Measurements from ENCODE around the gene AUTS2. TPM values are rescaled to one million over a fixed set of nuclear protein-coding genes. Genes with fewer than 3 reads are reported as not detected.

The AUTS2 gene
- total and polyA plus RNA-seq, 11 donors, result 3.4 to 14.0 (median 7.3) TPM

- Histone ChIP-seq H3K9me3 (peaks cover 0 to 6% (median 0%) of the 10 kb centered on the region in 12 donors), H3K36me3 (no peaks in the 10 kb centered on the region), H3K4me3 (no peak overlapping the region), H3K4me1 (peaks cover 0 to 29% (median 6%) of the 10 kb centered on the region in 12 donors), H3K27me3 (no peaks in the 10 kb centered on the region), H3K27ac (no peak overlapping the region)
- intact Hi-C loops (cut with DNase I), result loop anchor here in 3 of 10 donors (5.0 to 10.0 kb wide), 2 partner anchors 61 to 64 kb away; no protein-coding TSS in a partner anchor
- TF ChIP-seq CTCF (IDR thresholded peaks at IDR 0.05) (no peak), POLR2A (IDR thresholded peaks at IDR 0.05) (no peak)
- WGBS, 4 donors, result 90 to 96% (median 92%) methylated on average over 2 of the region's 2 CpGs
- ATAC-seq (no peak), DNase-seq (no peak)
These were observed 430.3 kb downstream of the AUTS2 start for GRCh38 chr7:70028620-70029019.

- ATAC-seq (no peak), DNase-seq (no peak)
- WGBS, 4 donors, result 83 to 88% (median 85%) methylated on average over 1 of the region's 1 CpG
- peaks cover 0 to 34% (median 7%) of the 10 kb centered on the region in 12 donors for H3K4me1 ChIP-seq
- no peak overlapping the region for H3K4me3 ChIP-seq
- H3K27me3 ChIP-seq, result no peaks in the 10 kb centered on the region
- TF ChIP-seq CTCF (IDR thresholded peaks at IDR 0.05) (no peak), POLR2A (IDR thresholded peaks at IDR 0.05) (no peak)
- intact Hi-C loops (cut with DNase I), result loop anchor here in 3 of 10 donors (5.0 to 10.0 kb wide), 2 partner anchors 63 to 65 kb away; no protein-coding TSS in a partner anchor
- peaks cover 0 to 6% (median 0%) of the 10 kb centered on the region in 12 donors for H3K9me3 ChIP-seq
- H3K27ac ChIP-seq, result no peak overlapping the region
- no peaks in the 10 kb centered on the region for H3K36me3 ChIP-seq
These were observed 431.7 kb downstream of the AUTS2 start for GRCh38 chr7:70029993-70030392.

- H3K36me3 ChIP-seq, result no peaks in the 10 kb centered on the region
- peaks cover 0 to 6% (median 0%) of the 10 kb centered on the region in 12 donors for H3K9me3 ChIP-seq
- DNase-seq (no peak), ATAC-seq (no peak)
- 64 to 73% (median 70%) methylated on average over 3 of the region's 3 CpGs for WGBS, 4 donors
- H3K4me3 ChIP-seq, result no peak overlapping the region
- H3K4me1 ChIP-seq, result peaks cover 0 to 34% (median 6%) of the 10 kb centered on the region in 12 donors
- intact Hi-C loops (cut with DNase I), result no loop called here
- no peaks in the 10 kb centered on the region for H3K27me3 ChIP-seq
- H3K27ac ChIP-seq, result no peak overlapping the region
- TF ChIP-seq CTCF (IDR thresholded peaks at IDR 0.05) (no peak), POLR2A (IDR thresholded peaks at IDR 0.05) (no peak)
These were observed 432.5 kb downstream of the AUTS2 start for GRCh38 chr7:70030745-70031144.

DNA sequence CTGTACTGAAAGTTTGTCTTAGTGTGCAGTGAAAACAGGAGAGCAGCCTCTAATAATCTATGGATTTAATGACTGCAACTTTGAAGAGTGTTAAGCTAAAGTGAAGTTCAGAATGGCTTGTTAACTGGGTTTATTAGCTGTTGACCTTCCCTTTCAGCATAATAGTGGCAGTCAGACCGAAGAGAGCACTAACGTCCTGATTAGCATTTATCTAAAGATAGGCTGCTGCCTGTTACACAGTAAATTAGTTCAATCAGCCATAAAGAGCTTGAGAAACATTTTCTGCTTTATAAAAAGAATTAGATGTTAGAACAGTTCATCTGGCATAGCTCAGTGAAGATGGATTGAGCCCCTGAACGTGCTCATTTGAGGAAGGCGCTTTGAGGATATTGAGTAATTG lies 433.0 kb downstream of the AUTS2 start:
- DNase-seq (no peak), ATAC-seq (no peak)
- no peaks in the 10 kb centered on the region for H3K27me3 ChIP-seq
- intact Hi-C loops (cut with DNase I), result no loop called here
- TF ChIP-seq CTCF (IDR thresholded peaks at IDR 0.05) (no peak), POLR2A (IDR thresholded peaks at IDR 0.05) (no peak)
- H3K9me3 ChIP-seq, result peaks cover 0 to 6% (median 0%) of the 10 kb centered on the region in 12 donors
- no peak overlapping the region for H3K27ac ChIP-seq
- H3K36me3 ChIP-seq, result no peaks in the 10 kb centered on the region
- H3K4me1 ChIP-seq, result peaks cover 0 to 36% (median 5%) of the 10 kb centered on the region in 12 donors
- H3K4me3 ChIP-seq, result no peak overlapping the region
- 70 to 78% (median 72%) methylated on average over 4 of the region's 4 CpGs for WGBS, 4 donors
